A673 (cell line): ENCODE measurements around the gene GALNT16.

Experiments used
- EZH2 ChIP-seq: fragments of 200-600 bp; sonication (generic); IDR thresholded peaks from 2 replicates; pipeline ENCODE4 v1.6.1; 2017; ENCODE audit warnings: borderline replicate concordance, low read depth, mild to moderate bottlenecking, mixed read lengths, antibody characterized with exemption, low read length; ENCODE audit not compliant: poor library complexity, severe bottlenecking
- TF ChIP-seq, protein P1 (sequence below): fragments of 300-800, 200-600 bp; sonication (generic); conservative IDR thresholded peaks from 2 replicates; pipeline ENCODE4 v1.5.1; 2017; ENCODE audit warnings: low read depth, mild to moderate bottlenecking, antibody characterized with exemption, low read length, moderate library complexity, mixed read lengths

DNA sequence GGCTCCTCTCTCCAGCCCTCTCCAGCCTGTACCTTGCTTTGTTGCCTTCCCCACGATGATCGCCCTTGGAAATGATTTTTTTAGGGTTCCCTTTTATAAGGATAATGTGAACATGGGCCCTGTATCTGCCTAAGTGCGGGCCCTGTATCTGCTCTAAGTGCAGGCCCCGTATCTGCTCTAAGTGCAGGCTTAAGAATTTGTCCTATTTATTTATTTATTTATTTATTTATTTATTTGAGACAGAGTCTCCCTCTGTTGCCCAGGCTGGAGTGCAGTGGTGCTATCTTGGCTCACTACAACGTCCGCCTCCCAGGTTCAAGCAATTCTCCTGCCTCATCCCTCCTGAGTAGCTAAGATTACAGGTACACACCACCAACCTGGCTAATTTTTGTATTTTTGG, 22.5 kb downstream of the GALNT16 start:
- TF ChIP-seq, protein P1, sequence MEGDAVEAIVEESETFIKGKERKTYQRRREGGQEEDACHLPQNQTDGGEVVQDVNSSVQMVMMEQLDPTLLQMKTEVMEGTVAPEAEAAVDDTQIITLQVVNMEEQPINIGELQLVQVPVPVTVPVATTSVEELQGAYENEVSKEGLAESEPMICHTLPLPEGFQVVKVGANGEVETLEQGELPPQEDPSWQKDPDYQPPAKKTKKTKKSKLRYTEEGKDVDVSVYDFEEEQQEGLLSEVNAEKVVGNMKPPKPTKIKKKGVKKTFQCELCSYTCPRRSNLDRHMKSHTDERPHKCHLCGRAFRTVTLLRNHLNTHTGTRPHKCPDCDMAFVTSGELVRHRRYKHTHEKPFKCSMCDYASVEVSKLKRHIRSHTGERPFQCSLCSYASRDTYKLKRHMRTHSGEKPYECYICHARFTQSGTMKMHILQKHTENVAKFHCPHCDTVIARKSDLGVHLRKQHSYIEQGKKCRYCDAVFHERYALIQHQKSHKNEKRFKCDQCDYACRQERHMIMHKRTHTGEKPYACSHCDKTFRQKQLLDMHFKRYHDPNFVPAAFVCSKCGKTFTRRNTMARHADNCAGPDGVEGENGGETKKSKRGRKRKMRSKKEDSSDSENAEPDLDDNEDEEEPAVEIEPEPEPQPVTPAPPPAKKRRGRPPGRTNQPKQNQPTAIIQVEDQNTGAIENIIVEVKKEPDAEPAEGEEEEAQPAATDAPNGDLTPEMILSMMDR: no peak
- no peak for TF ChIP-seq EZH2
